ENCODE results near the gene CCDC106. TPM values are rescaled to one million over a fixed set of nuclear protein-coding genes. Genes with fewer than 3 reads are reported as not detected.
A peak's percentile ranks its signal among the peaks of the same experiment; 100 is the strongest.

Gene CCDC106
- total RNA-seq, 1 experiment from 2014 or later, result 36.0 TPM

GRCh38 chr19:55667958-55668357 is 19.9 kb downstream of the CCDC106 start:
- Histone ChIP-seq H3K9me2 (replicated peaks; ENCODE audit: low read length) (no peaks in the 10 kb centered on the region), H3K4me3 (ENCODE audit: low read length) (no peak overlapping the region), H3K36me3 (ENCODE audit: low read depth, low read length) (peaks cover 69% of the 10 kb centered on the region), H4K20me1 (ENCODE audit: low read length) (peaks cover 58% of the 10 kb centered on the region), H3K9ac (ENCODE audit: low read length) (no peak overlapping the region), H3K9me3 (ENCODE audit: low read length) (no peaks in the 10 kb centered on the region), H3F3A (ENCODE audit: low read length, unreplicated experiment) (peaks cover 7% of the 10 kb centered on the region), H3K4me1 (ENCODE audit: insufficient read depth, low read length) (no peaks in the 10 kb centered on the region), H3K4me2 (ENCODE audit: low read length) (no peak overlapping the region), H3K79me2 (ENCODE audit: low read length) (peaks cover 96% of the 10 kb centered on the region), H3K27me3 (ENCODE audit: low read length) (no peaks in the 10 kb centered on the region), H3K27ac (ENCODE audit: low read length) (no peak overlapping the region), H2AFZ (ENCODE audit: low read length) (no peak overlapping the region)
- ChIA-PET CTCF (no interaction called here), POLR2A (ENCODE audit: unreplicated experiment) (no interaction called here)
- DNase-seq (peak; percentile 40), ATAC-seq (peak; percentile 54)
- TF ChIP-seq EZH2phosphoT487 (IDR thresholded peaks at IDR 0.05; ENCODE audit: borderline replicate concordance, low read length), result no peak
- TF ChIP-seq CTCF (conservative IDR thresholded peaks at IDR 0.05; ENCODE audit: low read depth, low read length), result no peak
- no peak for TF ChIP-seq EZH2 (IDR thresholded peaks at IDR 0.05; ENCODE audit: low read length, unreplicated experiment)
- intact Hi-C loops (cut with micrococcal nuclease), result no loop called here
- no TSS peak for BruUV-seq (replicated peaks)

GRCh38 chr19:55668603-55669348 is 20.8 kb downstream of the CCDC106 start:
- H3K4me3 ChIP-seq (ENCODE audit: low read length), result no peak overlapping the region
- ChIA-PET CTCF (no interaction called here), POLR2A (ENCODE audit: unreplicated experiment) (no interaction called here)
- H3F3A ChIP-seq (ENCODE audit: low read length, unreplicated experiment), result peaks cover 12% of the 10 kb centered on the region
- no peak for DNase-seq
- no peak overlapping the region for H2AFZ ChIP-seq (ENCODE audit: low read length)
- no peak overlapping the region for H3K4me2 ChIP-seq (ENCODE audit: low read length)
- no peaks in the 10 kb centered on the region for H3K9me3 ChIP-seq (ENCODE audit: low read length)
- H3K4me1 ChIP-seq (ENCODE audit: insufficient read depth, low read length), result no peaks in the 10 kb centered on the region
- peaks cover 64% of the 10 kb centered on the region for H3K36me3 ChIP-seq (ENCODE audit: low read depth, low read length)
- no TSS peak for BruUV-seq (replicated peaks)
- no peak for TF ChIP-seq EZH2phosphoT487 (IDR thresholded peaks at IDR 0.05; ENCODE audit: borderline replicate concordance, low read length)
- TF ChIP-seq EZH2 (IDR thresholded peaks at IDR 0.05; ENCODE audit: low read length, unreplicated experiment), result no peak
- TF ChIP-seq CTCF (conservative IDR thresholded peaks at IDR 0.05; ENCODE audit: low read depth, low read length), result no peak
- peaks cover 96% of the 10 kb centered on the region for H3K79me2 ChIP-seq (ENCODE audit: low read length)
- ATAC-seq, result no peak
- peaks cover 50% of the 10 kb centered on the region for H4K20me1 ChIP-seq (ENCODE audit: low read length)
- no peak overlapping the region for H3K27ac ChIP-seq (ENCODE audit: low read length)
- no peak overlapping the region for H3K9ac ChIP-seq (ENCODE audit: low read length)
- intact Hi-C loops (cut with micrococcal nuclease), result no loop called here
- H3K9me2 ChIP-seq (replicated peaks; ENCODE audit: low read length), result no peaks in the 10 kb centered on the region
- H3K27me3 ChIP-seq (ENCODE audit: low read length), result no peaks in the 10 kb centered on the region
